WTC11 (cell line): ENCODE results near the gene CCDC81. TPM values are rescaled to one million over a fixed set of nuclear protein-coding genes. Genes with fewer than 3 reads are reported as not detected.

Experiments used
- ATAC-seq: fragments of 200-7000 bp; cut with Tn5 transposase; 2 replicates; pipeline ENCODE4 v1.10.0; 2021; ENCODE audit warnings: mild to moderate bottlenecking, moderate library complexity
- CTCF ChIA-PET: fragments of 300-600 bp; sonication (Branson Sonifier 250); formaldehyde crosslinking; loops from one replicate; lab custom pipeline; 2021; ENCODE audit warnings: antibody characterized with exemption; lab: Charles Lee
- POLR2A ChIA-PET: fragments of 350-600 bp; sonication (Branson Sonifier 250); formaldehyde crosslinking; loops from one replicate; lab custom pipeline; 2021; ENCODE audit warnings: antibody characterized with exemption; lab: Charles Lee
- DNase-seq: peaks from one replicate; pipeline ENCODE4 v3.0.0; 2021; ENCODE audit warnings: low spot score
- H3K27ac Mint-ChIP-seq: 2 replicates; pipeline ENCODE4 v1.8.0; 2021; ENCODE audit warnings: mixed read lengths
- H3K27me3 Mint-ChIP-seq: 2 replicates; pipeline ENCODE4 v1.8.0; 2021; ENCODE audit warnings: low read depth, mild to moderate bottlenecking, moderate library complexity, mixed read lengths
- H3K36me3 Mint-ChIP-seq: 2 replicates; pipeline ENCODE4 v1.8.0; 2021; ENCODE audit warnings: mixed read lengths
- H3K4me1 Mint-ChIP-seq: 2 replicates; pipeline ENCODE4 v1.8.0; 2022; ENCODE audit warnings: mixed read lengths
- H3K4me3 Mint-ChIP-seq: 2 replicates; pipeline ENCODE4 v1.8.0; 2021; ENCODE audit warnings: mild to moderate bottlenecking, moderate library complexity, mixed read lengths
- H3K9me3 Mint-ChIP-seq: 2 replicates; pipeline ENCODE4 v1.8.0; 2021; ENCODE audit warnings: mixed read lengths
- AR ChIP-seq: fragments of 250-450 bp; sonication (Bioruptor Pico); IDR thresholded peaks from 2 replicates; pipeline ENCODE4 v1.9.0; 2021; ENCODE audit warnings: mild to moderate bottlenecking
- ARID4B ChIP-seq: sonication (generic); formaldehyde crosslinking; IDR thresholded peaks from 2 replicates; pipeline ENCODE4 v1.8.0; 2023; ENCODE audit warnings: missing genetic modification reagents, mild to moderate bottlenecking, borderline replicate concordance
- ATF6 ChIP-seq: sonication (generic); formaldehyde crosslinking; IDR thresholded peaks from 2 replicates; pipeline ENCODE4 v1.8.1; 2023; ENCODE audit warnings: mild to moderate bottlenecking, missing genetic modification reagents
- CBFB ChIP-seq: sonication (generic); formaldehyde crosslinking; IDR thresholded peaks from 2 replicates; pipeline ENCODE4 v1.8.1; 2022; ENCODE audit warnings: mild to moderate bottlenecking, low read depth, missing genetic modification reagents
- CREB1 ChIP-seq: sonication (generic); formaldehyde crosslinking; IDR thresholded peaks from 2 replicates; pipeline ENCODE4 v1.8.0; 2023; ENCODE audit warnings: mild to moderate bottlenecking, missing genetic modification reagents
- E2F4 ChIP-seq: sonication (generic); formaldehyde crosslinking; IDR thresholded peaks from 2 replicates; pipeline ENCODE4 v1.8.1; 2022; ENCODE audit warnings: low read depth, mild to moderate bottlenecking, moderate library complexity, missing genetic modification reagents, borderline replicate concordance
- EMX1 ChIP-seq: fragments of 250-450 bp; sonication (Bioruptor Pico); IDR thresholded peaks from 2 replicates; pipeline ENCODE4 v1.8.0; 2021; ENCODE audit warnings: mild to moderate bottlenecking
- FOXJ3 ChIP-seq: sonication (generic); formaldehyde crosslinking; IDR thresholded peaks from 2 replicates; pipeline ENCODE4 v1.9.0; 2021; ENCODE audit warnings: missing genetic modification reagents, mild to moderate bottlenecking, borderline replicate concordance
- GRHL2 ChIP-seq: fragments of 250-450 bp; sonication (Bioruptor Pico); IDR thresholded peaks from 2 replicates; pipeline ENCODE4 v1.8.0; 2022; ENCODE audit warnings: mild to moderate bottlenecking, moderate library complexity; ENCODE audit not compliant: insufficient replicate concordance, severe bottlenecking
- IRF2 ChIP-seq: sonication (generic); formaldehyde crosslinking; IDR thresholded peaks from 2 replicates; pipeline ENCODE4 v1.8.0; 2022; ENCODE audit warnings: low read depth, missing genetic modification reagents, borderline replicate concordance
- JAZF1 ChIP-seq: fragments of 250-450 bp; sonication (Bioruptor Pico); IDR thresholded peaks from 2 replicates; pipeline ENCODE4 v1.9.0; 2021; ENCODE audit warnings: moderate library complexity, mild to moderate bottlenecking, inconsistent platforms
- KAT7 ChIP-seq: sonication (generic); formaldehyde crosslinking; IDR thresholded peaks from 2 replicates; pipeline ENCODE4 v1.8.1; 2023; ENCODE audit warnings: missing genetic modification reagents, mild to moderate bottlenecking, borderline replicate concordance
- RELA ChIP-seq: sonication (generic); formaldehyde crosslinking; IDR thresholded peaks from 2 replicates; pipeline ENCODE4 v1.8.1; 2022; ENCODE audit warnings: missing genetic modification reagents, mild to moderate bottlenecking, borderline replicate concordance
- SMAD4 ChIP-seq: sonication (generic); formaldehyde crosslinking; IDR thresholded peaks from 2 replicates; pipeline ENCODE4 v1.8.0; 2022; ENCODE audit warnings: mild to moderate bottlenecking, missing genetic modification reagents
- TEAD4 ChIP-seq: sonication (generic); formaldehyde crosslinking; IDR thresholded peaks from 2 replicates; pipeline ENCODE4 v1.8.0; 2022; ENCODE audit warnings: mild to moderate bottlenecking, missing genetic modification reagents
- TP53 ChIP-seq: sonication (generic); formaldehyde crosslinking; IDR thresholded peaks from 2 replicates; pipeline ENCODE4 v1.8.1; 2023; ENCODE audit warnings: mild to moderate bottlenecking, missing genetic modification reagents
- ZNF263 ChIP-seq: sonication (generic); formaldehyde crosslinking; IDR thresholded peaks from 2 replicates; pipeline ENCODE4 v1.8.1; 2022; ENCODE audit warnings: low read depth, mild to moderate bottlenecking, moderate library complexity, missing genetic modification reagents
- ZNF317 ChIP-seq: sonication (generic); formaldehyde crosslinking; IDR thresholded peaks from 2 replicates; pipeline ENCODE4 v1.8.1; 2023; ENCODE audit warnings: low read depth, mild to moderate bottlenecking, moderate library complexity, missing genetic modification reagents, borderline replicate concordance
- ZNF423 ChIP-seq: fragments of 250-450 bp; sonication (Bioruptor Pico); IDR thresholded peaks from 2 replicates; pipeline ENCODE4 v2.1.2; 2022; ENCODE audit warnings: mild to moderate bottlenecking, moderate library complexity
- ZNF671 ChIP-seq: fragments of 250-450 bp; sonication (Bioruptor Pico); IDR thresholded peaks from 2 replicates; pipeline ENCODE4 v1.8.0; 2021; ENCODE audit warnings: mild to moderate bottlenecking
- total RNA-seq: library from RNA; stranded (reverse); gene quantifications from 3 replicates; pipeline ENCODE4 v1.2.3, GENCODE V29; 2021
- TF ChIP-seq, protein P1 (sequence below): sonication (generic); formaldehyde crosslinking; IDR thresholded peaks from 2 replicates; pipeline ENCODE4 v1.8.0; 2022; ENCODE audit warnings: mild to moderate bottlenecking, missing genetic modification reagents
- TF ChIP-seq, protein P2 (sequence below): sonication (generic); formaldehyde crosslinking; IDR thresholded peaks from 2 replicates; pipeline ENCODE4 v1.8.0; 2022; ENCODE audit warnings: mild to moderate bottlenecking, missing genetic modification reagents
- TF ChIP-seq, protein P3 (sequence below): sonication (generic); formaldehyde crosslinking; IDR thresholded peaks from 2 replicates; pipeline ENCODE4 v1.8.1; 2022; ENCODE audit warnings: low read depth, missing genetic modification reagents, borderline replicate concordance

Gene CCDC81
- total RNA-seq, 1 experiment from 2014 or later, result 0.98 TPM

GRCh38 chr11:86440305-86440716 lies 65.6 kb downstream of the CCDC81 start:
- H3K27me3 Mint-ChIP-seq, result no peaks in the 10 kb centered on the region; the same call in 1 of the 2 replicates
- no peaks in the 10 kb centered on the region for H3K9me3 Mint-ChIP-seq
- POLR2A ChIA-PET, result no interaction called here
- H3K4me1 Mint-ChIP-seq, result no peaks in the 10 kb centered on the region
- no peak overlapping the region for H3K4me3 Mint-ChIP-seq
- no peak for ATAC-seq
- no peaks in the 10 kb centered on the region for H3K36me3 Mint-ChIP-seq
- DNase-seq, result no peak
- TF ChIP-seq ATF6 (CRISPR knock-in tag) (no peak), RELA (CRISPR knock-in tag) (no peak), ZNF317 (CRISPR knock-in tag) (no peak), ZNF423 (CRISPR knock-in tag) (no peak), CBFB (CRISPR knock-in tag) (no peak), CREB1 (CRISPR knock-in tag) (no peak), FOXJ3 (no peak), AR (no peak), TP53 (CRISPR knock-in tag) (no peak), KAT7 (CRISPR knock-in tag) (no peak), E2F4 (CRISPR knock-in tag) (no peak), SMAD4 (no peak)
- TF ChIP-seq, protein P1, sequence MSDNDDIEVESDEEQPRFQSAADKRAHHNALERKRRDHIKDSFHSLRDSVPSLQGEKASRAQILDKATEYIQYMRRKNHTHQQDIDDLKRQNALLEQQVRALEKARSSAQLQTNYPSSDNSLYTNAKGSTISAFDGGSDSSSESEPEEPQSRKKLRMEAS, result no peak
- CTCF ChIA-PET, result interaction anchor here (1.5 kb wide), 1 partner anchor 132 kb away, joined by 4 read pairs; no protein-coding TSS in a partner anchor
- no peak overlapping the region for H3K27ac Mint-ChIP-seq

- POLR2A ChIA-PET, result no interaction called here
- TF ChIP-seq ARID4B (no peak), TEAD4 (no peak), IRF2 (CRISPR knock-in tag) (no peak), TP53 (CRISPR knock-in tag) (no peak), ZNF671 (no peak), EMX1 (CRISPR knock-in tag) (no peak), GRHL2 (CRISPR knock-in tag) (no peak), JAZF1 (no peak), ZNF263 (CRISPR knock-in tag) (no peak)
- TF ChIP-seq, protein P2, sequence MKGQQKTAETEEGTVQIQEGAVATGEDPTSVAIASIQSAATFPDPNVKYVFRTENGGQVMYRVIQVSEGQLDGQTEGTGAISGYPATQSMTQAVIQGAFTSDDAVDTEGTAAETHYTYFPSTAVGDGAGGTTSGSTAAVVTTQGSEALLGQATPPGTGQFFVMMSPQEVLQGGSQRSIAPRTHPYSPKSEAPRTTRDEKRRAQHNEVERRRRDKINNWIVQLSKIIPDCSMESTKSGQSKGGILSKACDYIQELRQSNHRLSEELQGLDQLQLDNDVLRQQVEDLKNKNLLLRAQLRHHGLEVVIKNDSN (CRISPR knock-in tag), result no peak
- TF ChIP-seq, protein P1, result no peak
- TF ChIP-seq, protein P3, sequence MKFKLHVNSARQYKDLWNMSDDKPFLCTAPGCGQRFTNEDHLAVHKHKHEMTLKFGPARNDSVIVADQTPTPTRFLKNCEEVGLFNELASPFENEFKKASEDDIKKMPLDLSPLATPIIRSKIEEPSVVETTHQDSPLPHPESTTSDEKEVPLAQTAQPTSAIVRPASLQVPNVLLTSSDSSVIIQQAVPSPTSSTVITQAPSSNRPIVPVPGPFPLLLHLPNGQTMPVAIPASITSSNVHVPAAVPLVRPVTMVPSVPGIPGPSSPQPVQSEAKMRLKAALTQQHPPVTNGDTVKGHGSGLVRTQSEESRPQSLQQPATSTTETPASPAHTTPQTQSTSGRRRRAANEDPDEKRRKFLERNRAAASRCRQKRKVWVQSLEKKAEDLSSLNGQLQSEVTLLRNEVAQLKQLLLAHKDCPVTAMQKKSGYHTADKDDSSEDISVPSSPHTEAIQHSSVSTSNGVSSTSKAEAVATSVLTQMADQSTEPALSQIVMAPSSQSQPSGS (CRISPR knock-in tag), result no peak
These were observed 66.2 kb downstream of the CCDC81 start for GRCh38 chr11:86440843-86441242.

More at GRCh38 chr11:86440843-86441242, 66.2 kb downstream of the CCDC81 start:
- ATAC-seq (no peak), DNase-seq (no peak)
- Mint-ChIP-seq H3K27ac (no peak overlapping the region), H3K36me3 (no peaks in the 10 kb centered on the region), H3K4me3 (no peak overlapping the region), H3K9me3 (no peaks in the 10 kb centered on the region), H3K4me1 (no peaks in the 10 kb centered on the region), H3K27me3 (no peaks in the 10 kb centered on the region; the same call in 1 of the 2 replicates)
- CTCF ChIA-PET, result no interaction called here
